HEK293T (cell line): ENCODE measurements around the gene URM1.

ENCODE experiments used
- ELF4 ChIP-seq: fragments of 450-650 bp; IDR thresholded peaks from 2 replicates; pipeline ENCODE4 v1.6.1; 2017; ENCODE audit warnings: antibody characterized with exemption
- NFRKB ChIP-seq: fragments of 450-650 bp; IDR thresholded peaks from 2 replicates; pipeline ENCODE4 v1.6.1; 2016; ENCODE audit warnings: mild to moderate bottlenecking, moderate library complexity
- SUZ12 ChIP-seq: fragments of 450-650 bp; IDR thresholded peaks from 2 replicates; pipeline ENCODE4 v1.6.1; 2016; ENCODE audit warnings: mild to moderate bottlenecking
- ZNF384 ChIP-seq: fragments of 450-650 bp; IDR thresholded peaks from 2 replicates; pipeline ENCODE4 v1.6.1; 2016

GRCh38 chr9:128406848-128407391 is 35.7 kb downstream of the URM1 start:
- TF ChIP-seq ZNF384 (no peak), SUZ12 (no peak), ELF4 (no peak), NFRKB (no peak)
